Colonic mucosa (tissue), 4 donors: ENCODE results near the gene AHCYL1. TPM values are rescaled to one million over a fixed set of nuclear protein-coding genes. Genes with fewer than 3 reads are reported as not detected.

Experiments used
- DNase-seq: peaks from one replicate; pipeline ENCODE4 v3.0.0-alpha.2; 2020
- H3K27ac ChIP-seq: fragments of 200-600 bp; one replicate; pipeline ENCODE4 v1.8.0; 2021
- H3K27me3 ChIP-seq: fragments of 200-600 bp; one replicate; pipeline ENCODE4 v1.8.0; 2021
- H3K36me3 ChIP-seq: fragments of 200-600 bp; one replicate; pipeline ENCODE4 v1.8.0; 2021
- H3K4me1 ChIP-seq: fragments of 200-600 bp; one replicate; pipeline ENCODE4 v1.8.0; 2021; ENCODE audit warnings: mild to moderate bottlenecking
- H3K4me3 ChIP-seq: fragments of 200-600 bp; one replicate; pipeline ENCODE4 v1.8.0; 2021
- H3K9ac ChIP-seq, 2 donors: one replicate each; pipeline ENCODE4 v1.7.0; 2013; ENCODE audit warnings: control low read depth in 2 of 2, low read depth in 2 of 2, low read length in 2 of 2
- H3K9me3 ChIP-seq: fragments of 200-600 bp; one replicate; pipeline ENCODE4 v1.8.0; 2021
- intact Hi-C: fragments of 100-400 bp; cut with DNase I; formaldehyde crosslinking; loops from one replicate; pipeline ENCODE4 v1.14.1; 2022
- total RNA-seq, 2 donors: library from RNA; stranded (reverse); fragmentation: NEBNext Ultra II Directional in 1 of 2; extraction: Animal tissue kit (Norgen Biotek cat#: 25700) in 1 of 2; gene quantifications; one replicate each; pipeline ENCODE4 v1.2.1, GENCODE V29; 2021
- TF ChIP-seq, protein P1 (sequence below): fragments of 200-600 bp; IDR thresholded peaks from one replicate; pipeline ENCODE4 v1.8.0; 2022; ENCODE audit warnings: antibody characterized with exemption, mild to moderate bottlenecking
- donor health status: healthy.
- donor health status: DM: no; HTN: no; CAD: no.
- donor health status: DM: no; HTN: no; CAD: no.

The AHCYL1 gene
- total RNA-seq, 2 donors from 2014 or later = 108 to 115 TPM

- no peak for DNase-seq
- H3K36me3 ChIP-seq = peaks cover 17% of the 10 kb centered on the region
- no peaks in the 10 kb centered on the region for H3K9me3 ChIP-seq
- no peaks in the 10 kb centered on the region for H3K4me1 ChIP-seq
- intact Hi-C loops = loop anchor here (2.0 kb wide), 1 partner anchor 47 kb away; no protein-coding TSS in a partner anchor
- H3K27me3 ChIP-seq = no peaks in the 10 kb centered on the region
- no peak overlapping the region for H3K9ac ChIP-seq
- H3K27ac ChIP-seq = no peak overlapping the region
- no peak overlapping the region for H3K4me3 ChIP-seq
- TF ChIP-seq, protein P1, sequence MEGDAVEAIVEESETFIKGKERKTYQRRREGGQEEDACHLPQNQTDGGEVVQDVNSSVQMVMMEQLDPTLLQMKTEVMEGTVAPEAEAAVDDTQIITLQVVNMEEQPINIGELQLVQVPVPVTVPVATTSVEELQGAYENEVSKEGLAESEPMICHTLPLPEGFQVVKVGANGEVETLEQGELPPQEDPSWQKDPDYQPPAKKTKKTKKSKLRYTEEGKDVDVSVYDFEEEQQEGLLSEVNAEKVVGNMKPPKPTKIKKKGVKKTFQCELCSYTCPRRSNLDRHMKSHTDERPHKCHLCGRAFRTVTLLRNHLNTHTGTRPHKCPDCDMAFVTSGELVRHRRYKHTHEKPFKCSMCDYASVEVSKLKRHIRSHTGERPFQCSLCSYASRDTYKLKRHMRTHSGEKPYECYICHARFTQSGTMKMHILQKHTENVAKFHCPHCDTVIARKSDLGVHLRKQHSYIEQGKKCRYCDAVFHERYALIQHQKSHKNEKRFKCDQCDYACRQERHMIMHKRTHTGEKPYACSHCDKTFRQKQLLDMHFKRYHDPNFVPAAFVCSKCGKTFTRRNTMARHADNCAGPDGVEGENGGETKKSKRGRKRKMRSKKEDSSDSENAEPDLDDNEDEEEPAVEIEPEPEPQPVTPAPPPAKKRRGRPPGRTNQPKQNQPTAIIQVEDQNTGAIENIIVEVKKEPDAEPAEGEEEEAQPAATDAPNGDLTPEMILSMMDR = no peak
These were observed 73.5 kb downstream of the AHCYL1 start for GRCh38 chr1:110057963-110058518.

DNA sequence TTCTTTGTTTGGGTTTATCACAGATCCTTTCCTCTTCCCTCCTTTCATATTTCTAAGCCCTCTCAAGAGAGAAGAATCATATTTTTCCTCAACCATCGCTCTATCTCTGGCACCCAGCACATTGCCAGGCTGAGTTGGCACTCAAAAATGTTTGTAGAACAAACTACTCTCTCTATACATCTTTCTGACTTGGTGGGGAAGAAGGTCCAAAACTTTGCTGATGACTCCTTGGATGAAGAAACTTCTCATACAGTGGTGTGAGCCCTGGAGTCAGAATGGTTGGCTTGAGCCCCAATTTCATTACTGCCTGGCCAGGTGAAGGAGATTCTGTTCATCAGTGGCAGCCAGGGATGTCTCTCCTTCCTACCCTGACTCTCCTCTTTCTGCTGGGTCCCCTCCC is 74.0 kb downstream of the AHCYL1 start:
- no peak overlapping the region for H3K9ac ChIP-seq
- no peak overlapping the region for H3K4me3 ChIP-seq
- no peaks in the 10 kb centered on the region for H3K4me1 ChIP-seq
- no peak for DNase-seq
- H3K36me3 ChIP-seq = peaks cover 17% of the 10 kb centered on the region
- TF ChIP-seq, protein P1 = no peak
- H3K9me3 ChIP-seq = no peaks in the 10 kb centered on the region
- H3K27ac ChIP-seq = no peak overlapping the region
- intact Hi-C loops = no loop called here
- H3K27me3 ChIP-seq = no peaks in the 10 kb centered on the region

DNA sequence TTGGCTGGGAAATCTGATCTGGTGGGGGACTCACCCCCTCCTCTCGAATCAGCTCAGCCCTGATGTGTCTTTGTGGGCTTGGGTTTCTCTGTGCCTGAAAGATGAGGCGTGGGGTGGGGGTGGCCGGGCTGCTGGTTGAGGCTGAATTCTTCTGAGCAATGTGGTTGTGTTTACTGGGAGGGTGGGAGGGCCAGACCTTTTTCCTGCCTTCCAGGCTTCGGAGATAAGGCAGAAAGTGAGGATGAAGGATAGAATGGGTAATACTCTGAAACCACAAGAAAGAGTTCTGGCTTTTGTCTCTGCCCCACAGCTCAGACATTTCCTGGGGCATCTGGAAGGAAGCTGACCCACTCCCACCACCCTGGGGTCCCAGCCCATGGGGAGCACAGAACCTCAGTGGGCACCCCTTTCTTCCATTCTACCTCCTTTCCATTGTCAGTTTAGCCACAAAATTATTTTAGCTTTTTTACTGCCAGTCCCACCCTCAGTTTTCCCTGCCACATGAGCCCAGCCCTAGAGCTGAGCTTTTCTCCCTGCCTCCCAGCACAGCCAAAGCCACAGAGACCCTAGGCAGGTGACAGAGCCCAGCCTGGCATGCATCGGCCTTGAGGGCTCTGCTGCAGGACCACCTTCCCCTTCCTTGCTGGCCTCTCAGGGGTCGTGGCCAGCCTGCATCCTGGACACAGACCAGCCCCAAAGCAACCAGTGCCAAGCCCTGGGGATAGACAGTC is 74.7 kb downstream of the AHCYL1 start:
- TF ChIP-seq, protein P1 = no peak

DNA sequence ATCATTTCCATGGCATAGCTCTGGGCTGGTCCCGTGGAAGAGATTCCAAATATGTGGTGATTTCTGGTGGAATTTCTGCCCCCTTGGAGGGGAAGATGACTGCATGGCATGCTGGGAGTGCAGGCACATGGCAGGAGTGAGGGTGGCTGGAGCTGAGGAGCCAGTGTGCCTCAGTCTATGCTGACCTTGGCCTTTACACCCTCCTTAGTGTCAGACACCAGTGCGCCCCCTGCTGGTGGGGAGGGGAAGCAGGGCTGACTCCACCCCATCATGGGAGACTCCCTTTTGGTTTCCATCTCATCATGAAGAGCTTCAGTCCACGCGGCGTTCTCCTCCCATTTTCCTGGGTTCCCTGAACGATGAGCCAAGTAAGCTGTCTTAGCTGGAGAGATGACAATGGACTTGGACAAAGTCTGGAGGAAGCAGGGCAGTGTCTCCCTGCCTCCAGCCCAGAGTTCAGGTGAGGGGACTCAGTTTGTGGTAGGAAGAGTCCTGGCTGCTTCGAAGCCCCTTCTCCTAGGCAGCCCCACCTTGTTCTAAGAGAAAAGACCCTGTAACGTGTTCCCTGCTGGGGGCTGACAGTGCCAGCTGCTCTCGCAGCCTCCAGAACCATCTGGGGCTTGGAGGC is 75.6 kb downstream of the AHCYL1 start:
- TF ChIP-seq, protein P1 = peak; percentile 69
- H3K36me3 ChIP-seq = peaks cover 9% of the 10 kb centered on the region
- intact Hi-C loops = no loop called here

More for the DNA sequence above, 74.7 kb downstream of the AHCYL1 start:
- Histone ChIP-seq H3K4me3 (no peak overlapping the region), H3K4me1 (no peaks in the 10 kb centered on the region), H3K27ac (no peak overlapping the region), H3K9me3 (no peaks in the 10 kb centered on the region), H3K27me3 (no peaks in the 10 kb centered on the region), H3K36me3 (peaks cover 17% of the 10 kb centered on the region), H3K9ac (no peak overlapping the region)
- DNase-seq = no peak
- intact Hi-C loops = no loop called here

DNA sequence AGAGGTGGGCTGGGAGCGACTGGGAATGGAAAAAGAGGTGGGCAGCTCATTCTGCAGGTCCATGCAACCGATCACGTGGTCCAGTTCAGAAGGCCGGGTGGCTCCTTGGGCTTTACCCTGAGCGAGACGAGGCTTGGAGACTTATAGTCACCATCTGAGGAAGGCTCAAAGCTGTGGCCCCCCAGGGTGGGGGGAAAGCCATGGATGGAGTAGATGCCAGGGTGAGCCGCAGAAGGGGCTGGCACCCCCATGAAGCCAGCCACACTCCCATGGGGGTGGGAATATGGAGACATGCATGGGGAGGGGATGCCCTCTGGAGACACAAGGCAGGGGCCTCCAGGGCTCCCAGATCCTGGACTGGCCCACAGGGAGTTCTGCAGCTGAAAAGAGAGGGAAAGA is 76.1 kb downstream of the AHCYL1 start:
- Histone ChIP-seq H3K9me3 (no peaks in the 10 kb centered on the region), H3K9ac (no peak overlapping the region), H3K4me3 (no peak overlapping the region), H3K27ac (no peak overlapping the region), H3K4me1 (no peaks in the 10 kb centered on the region), H3K27me3 (no peaks in the 10 kb centered on the region), H3K36me3 (peaks cover 8% of the 10 kb centered on the region)
- DNase-seq = no peak
- TF ChIP-seq, protein P1 = no peak
- intact Hi-C loops = no loop called here

More for the DNA sequence above, 75.6 kb downstream of the AHCYL1 start:
- no peak overlapping the region for H3K27ac ChIP-seq
- no peaks in the 10 kb centered on the region for H3K4me1 ChIP-seq
- H3K4me3 ChIP-seq = no peak overlapping the region
- no peak overlapping the region for H3K9ac ChIP-seq
- no peaks in the 10 kb centered on the region for H3K9me3 ChIP-seq
- peak; percentile 53 for DNase-seq
- no peaks in the 10 kb centered on the region for H3K27me3 ChIP-seq
